Cardiac muscle cell (in vitro differentiated cells and primary cell): Measurements from ENCODE around the gene FRAS1. TPM values are rescaled to one million over a fixed set of nuclear protein-coding genes. Genes with fewer than 3 reads are reported as not detected.

ENCODE experiments used
- DNase-seq, 2 donors: peaks; one replicate each; pipeline versions ENCODE4 v3.0.0 to v3.0.0-alpha.2; 2010 to 2017; ENCODE audit warnings: low read depth in 1 of 2, low spot score in 1 of 2
- H3K27ac ChIP-seq: fragments of 200-600 bp; sonication (generic); 2 replicates; pipeline ENCODE4 v1.5.1; 2016
- H3K27me3 ChIP-seq: fragments of 200-600 bp; sonication (generic); 2 replicates; pipeline ENCODE4 v1.6.0; 2016; ENCODE audit warnings: control low read depth
- H3K36me3 ChIP-seq: fragments of 200-600 bp; sonication (generic); 2 replicates; pipeline ENCODE4 v1.5.1; 2016; ENCODE audit warnings: control low read depth
- H3K4me1 ChIP-seq: fragments of 200-600 bp; sonication (generic); 2 replicates; pipeline ENCODE4 v1.8.1; 2017; ENCODE audit warnings: low read depth, mild to moderate bottlenecking, mixed run types
- H3K4me3 ChIP-seq: fragments of 200-600 bp; sonication (generic); 2 replicates; pipeline ENCODE4 v1.5.1; 2016; ENCODE audit warnings: mild to moderate bottlenecking
- H3K9me3 ChIP-seq: fragments of 200-600 bp; sonication (generic); 2 replicates; pipeline ENCODE4 v1.5.1; 2017; ENCODE audit warnings: low read depth, mild to moderate bottlenecking, control low read depth
- CTCF ChIP-seq: IDR thresholded peaks from 2 replicates; pipeline ENCODE4 v1.5.1; 2012; ENCODE audit warnings: low read depth, mild to moderate bottlenecking, low read length
- polyA plus RNA-seq: library from polyadenylated mRNA; unstranded; fragments of >200 nt; fragmentation: Nextera tagmentation; extraction: Ambion mirVana; gene quantifications from 2 replicates; pipeline ENCODE4 v1.2.1, GENCODE V29; 2016
- total RNA-seq: library from RNA; depleted of rRNA; stranded (reverse); fragments of >200 nt; gene quantifications from 2 replicates; pipeline ENCODE4 v1.2.3, GENCODE V29; 2016

FRAS1 gene
- total and polyA plus RNA-seq, 2 experiments from 2014 or later, result 4.4 to 20.4 TPM

GRCh38 chr4:78020677-78021076, 36.4 kb upstream of the FRAS1 start:
- DNase-seq, result no peak
- no peak overlapping the region for H3K27ac ChIP-seq
- peaks cover 17% of the 10 kb centered on the region for H3K4me1 ChIP-seq
- H3K27me3 ChIP-seq, result no peaks in the 10 kb centered on the region
- no peak for TF ChIP-seq CTCF
- H3K4me3 ChIP-seq, result no peak overlapping the region
- no peaks in the 10 kb centered on the region for H3K36me3 ChIP-seq
- H3K9me3 ChIP-seq, result no peaks in the 10 kb centered on the region

- no peak for DNase-seq
- no peak for TF ChIP-seq CTCF
- no peak overlapping the region for H3K4me3 ChIP-seq
These were observed 34.6 kb upstream of the FRAS1 start for GRCh38 chr4:78022517-78022916.

GRCh38 chr4:78024085-78024484, 33.0 kb upstream of the FRAS1 start:
- no peak for TF ChIP-seq CTCF
- H3K9me3 ChIP-seq, result no peaks in the 10 kb centered on the region
- no peak overlapping the region for H3K27ac ChIP-seq
- H3K27me3 ChIP-seq, result no peaks in the 10 kb centered on the region
- DNase-seq, result no peak
- H3K4me3 ChIP-seq, result no peak overlapping the region
- peaks cover 5% of the 10 kb centered on the region for H3K4me1 ChIP-seq
- H3K36me3 ChIP-seq, result no peaks in the 10 kb centered on the region

More at GRCh38 chr4:78022517-78022916, 34.6 kb upstream of the FRAS1 start:
- Histone ChIP-seq H3K36me3 (no peaks in the 10 kb centered on the region), H3K4me1 (peaks cover 17% of the 10 kb centered on the region), H3K9me3 (no peaks in the 10 kb centered on the region), H3K27ac (no peak overlapping the region), H3K27me3 (no peaks in the 10 kb centered on the region)

- no peak overlapping the region for H3K27ac ChIP-seq
- no peak for DNase-seq
- no peaks in the 10 kb centered on the region for H3K27me3 ChIP-seq
- H3K9me3 ChIP-seq, result no peaks in the 10 kb centered on the region
- H3K4me3 ChIP-seq, result no peak overlapping the region
- H3K4me1 ChIP-seq, result peaks cover 5% of the 10 kb centered on the region
- TF ChIP-seq CTCF, result no peak
- no peaks in the 10 kb centered on the region for H3K36me3 ChIP-seq
These were observed 32.5 kb upstream of the FRAS1 start for GRCh38 chr4:78024576-78025091.

GRCh38 chr4:78031417-78031950, 25.6 kb upstream of the FRAS1 start:
- Histone ChIP-seq H3K27me3 (no peaks in the 10 kb centered on the region), H3K4me3 (no peak overlapping the region), H3K9me3 (no peaks in the 10 kb centered on the region), H3K4me1 (no peaks in the 10 kb centered on the region), H3K36me3 (no peaks in the 10 kb centered on the region), H3K27ac (no peak overlapping the region)
- no peak for TF ChIP-seq CTCF
- peak in 1 of 2 donors; percentile 35 for DNase-seq
